CD4-positive, alpha-beta T cell treated with Interferon gamma for 1 hour (primary cell): Measurements from ENCODE around the gene RCSD1.

Experiments used
- DNase-seq: peaks from one replicate; pipeline ENCODE4 v3.0.0-alpha.2; 2020

RCSD1 gene

DNA sequence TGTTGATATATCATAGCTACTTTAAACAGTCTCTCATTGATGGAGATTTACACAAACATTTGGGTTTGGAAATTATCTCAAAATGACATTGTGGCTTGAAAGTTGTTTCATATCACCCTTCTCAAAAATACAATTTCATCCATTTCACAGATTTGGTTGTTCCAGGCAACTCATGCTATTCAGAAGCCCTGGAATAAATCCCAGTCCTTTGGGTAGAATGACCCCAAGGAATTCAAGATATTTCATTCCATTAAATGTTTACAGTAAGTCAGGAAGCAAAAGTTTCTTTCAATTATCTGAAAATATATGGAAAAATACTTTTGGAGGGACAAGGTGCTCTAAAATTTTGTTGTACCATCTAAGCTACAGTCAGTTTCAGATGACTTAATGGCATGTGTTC lies 118.9 kb downstream of the RCSD1 start:
- DNase-seq = no peak

DNA sequence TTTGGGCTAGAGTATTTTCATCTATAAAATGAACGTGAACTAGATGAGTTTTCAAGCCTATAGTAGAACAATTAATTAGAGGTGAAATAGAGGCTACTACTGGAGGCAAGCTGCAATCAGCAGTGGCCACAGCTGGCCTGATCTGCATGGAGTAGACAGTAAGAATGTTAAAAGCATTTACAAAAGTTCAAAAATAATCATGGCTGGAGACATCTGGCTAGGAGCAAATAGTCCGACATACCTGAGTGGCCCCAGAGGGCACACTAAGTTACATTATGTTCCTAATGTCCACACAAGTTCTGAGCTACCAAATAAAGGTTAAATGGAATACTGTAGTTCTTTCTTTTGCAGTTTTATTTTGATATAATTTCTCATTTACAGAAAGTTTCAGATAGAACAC lies 119.7 kb downstream of the RCSD1 start:
- DNase-seq = no peak

- DNase-seq = no peak
Observed at GRCh38 chr1:167750641-167751040, 120.6 kb downstream of the RCSD1 start.

GRCh38 chr1:167751676-167752075 lies 121.6 kb downstream of the RCSD1 start:
- no peak for DNase-seq

GRCh38 chr1:167752219-167752985 lies 122.4 kb downstream of the RCSD1 start:
- DNase-seq = no peak

DNA sequence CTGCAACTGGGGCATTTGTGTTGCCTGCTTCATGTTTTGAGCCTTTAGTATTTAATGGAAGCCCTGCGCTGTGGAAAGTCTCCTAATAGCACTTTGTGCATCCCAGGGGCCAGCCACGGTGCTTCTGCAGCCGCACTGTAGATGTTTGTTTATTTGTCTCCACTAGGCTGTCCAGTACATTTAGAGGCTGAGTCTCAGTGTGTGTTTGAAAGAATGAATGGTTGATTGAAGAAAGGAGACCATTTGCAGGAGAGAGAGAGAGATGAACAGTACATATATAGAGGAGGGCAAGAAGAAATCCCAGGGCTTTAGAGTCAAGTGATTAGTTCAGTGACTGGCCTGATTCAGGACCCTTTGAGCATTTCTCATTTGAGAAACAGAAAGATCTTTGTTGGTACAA lies 125.6 kb downstream of the RCSD1 start:
- DNase-seq = no peak
